ENCODE data around the gene FOCAD. TPM values are rescaled to one million over a fixed set of nuclear protein-coding genes. Genes with fewer than 3 reads are reported as not detected.

Gene FOCAD
- total and polyA plus RNA-seq, 10 of the 15 experiments (the other 5 are each of a cell fraction or from before 2014, with no cell fraction given), result 13.7 to 93.0 (median 41.8) TPM

DNA sequence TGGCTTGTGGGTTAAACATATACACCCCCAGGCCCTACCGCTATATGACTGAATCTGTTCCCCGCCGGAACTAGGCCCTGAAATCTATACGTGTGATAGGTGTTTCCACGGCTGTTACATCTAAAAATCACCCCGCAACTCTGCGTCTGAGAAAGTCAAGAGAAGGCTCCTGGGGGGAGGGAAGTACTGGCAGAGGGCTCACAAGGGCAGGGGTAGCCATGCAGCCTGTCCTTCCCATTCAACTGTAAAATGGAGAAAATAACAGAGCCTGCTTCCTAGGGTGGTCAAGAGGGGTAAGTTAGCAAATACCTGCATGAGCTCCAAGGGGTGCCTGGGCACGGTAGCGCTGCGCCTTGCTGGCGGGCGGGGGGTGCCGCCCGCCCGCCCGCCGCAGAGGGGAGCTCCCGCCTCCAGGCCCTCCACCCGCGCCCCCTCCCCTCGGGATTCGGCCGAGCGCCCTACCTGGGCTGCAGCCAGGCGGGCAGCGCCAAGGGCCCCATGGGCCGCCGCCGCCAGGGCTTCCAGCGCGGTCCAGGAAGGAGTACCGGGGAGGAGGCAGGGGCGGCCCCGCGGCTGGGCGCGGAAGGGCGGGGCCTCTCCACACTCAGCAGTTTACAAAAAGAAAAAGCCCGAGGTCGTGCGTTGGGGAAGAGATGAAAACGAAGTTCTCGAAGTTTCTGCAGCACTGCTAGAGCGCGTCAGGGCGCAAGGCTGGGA, 347.2 kb downstream of the FOCAD start, which contains the start of gene HACD4 (continued):
- TF ChIP-seq, protein P1, sequence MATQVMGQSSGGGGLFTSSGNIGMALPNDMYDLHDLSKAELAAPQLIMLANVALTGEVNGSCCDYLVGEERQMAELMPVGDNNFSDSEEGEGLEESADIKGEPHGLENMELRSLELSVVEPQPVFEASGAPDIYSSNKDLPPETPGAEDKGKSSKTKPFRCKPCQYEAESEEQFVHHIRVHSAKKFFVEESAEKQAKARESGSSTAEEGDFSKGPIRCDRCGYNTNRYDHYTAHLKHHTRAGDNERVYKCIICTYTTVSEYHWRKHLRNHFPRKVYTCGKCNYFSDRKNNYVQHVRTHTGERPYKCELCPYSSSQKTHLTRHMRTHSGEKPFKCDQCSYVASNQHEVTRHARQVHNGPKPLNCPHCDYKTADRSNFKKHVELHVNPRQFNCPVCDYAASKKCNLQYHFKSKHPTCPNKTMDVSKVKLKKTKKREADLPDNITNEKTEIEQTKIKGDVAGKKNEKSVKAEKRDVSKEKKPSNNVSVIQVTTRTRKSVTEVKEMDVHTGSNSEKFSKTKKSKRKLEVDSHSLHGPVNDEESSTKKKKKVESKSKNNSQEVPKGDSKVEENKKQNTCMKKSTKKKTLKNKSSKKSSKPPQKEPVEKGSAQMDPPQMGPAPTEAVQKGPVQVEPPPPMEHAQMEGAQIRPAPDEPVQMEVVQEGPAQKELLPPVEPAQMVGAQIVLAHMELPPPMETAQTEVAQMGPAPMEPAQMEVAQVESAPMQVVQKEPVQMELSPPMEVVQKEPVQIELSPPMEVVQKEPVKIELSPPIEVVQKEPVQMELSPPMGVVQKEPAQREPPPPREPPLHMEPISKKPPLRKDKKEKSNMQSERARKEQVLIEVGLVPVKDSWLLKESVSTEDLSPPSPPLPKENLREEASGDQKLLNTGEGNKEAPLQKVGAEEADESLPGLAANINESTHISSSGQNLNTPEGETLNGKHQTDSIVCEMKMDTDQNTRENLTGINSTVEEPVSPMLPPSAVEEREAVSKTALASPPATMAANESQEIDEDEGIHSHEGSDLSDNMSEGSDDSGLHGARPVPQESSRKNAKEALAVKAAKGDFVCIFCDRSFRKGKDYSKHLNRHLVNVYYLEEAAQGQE (IDR thresholded peaks at IDR 0.05; ENCODE audit: low read depth, low read length), result no peak
- peak in 1 of 2 experiments; percentile 40; a peak in 1 of 3 replicates for TF ChIP-seq EGR1 (IDR thresholded peaks at IDR 0.05; ENCODE audit: borderline replicate concordance in 1 of 2, low read depth in 2 of 2, low read length in 2 of 2)
- TF ChIP-seq SREBF2 (IDR thresholded peaks at IDR 0.05; ENCODE audit: low read length), result no peak
- no peak for TF ChIP-seq ZZZ3 (IDR thresholded peaks at IDR 0.05; ENCODE audit: control insufficient read depth, insufficient read length, low read depth)
- TF ChIP-seq NFXL1 (IDR thresholded peaks at IDR 0.05; ENCODE audit: borderline replicate concordance), result no peak
- peak; percentile 31; the same call in 1 of the 2 replicates for TF ChIP-seq SMAD5 (IDR thresholded peaks at IDR 0.05; ENCODE audit: low read depth)
- peak; percentile 30; the same call in 1 of the 2 replicates for TF ChIP-seq BACH1 (IDR thresholded peaks at IDR 0.05; ENCODE audit: borderline replicate concordance)
- TF ChIP-seq, protein P2, sequence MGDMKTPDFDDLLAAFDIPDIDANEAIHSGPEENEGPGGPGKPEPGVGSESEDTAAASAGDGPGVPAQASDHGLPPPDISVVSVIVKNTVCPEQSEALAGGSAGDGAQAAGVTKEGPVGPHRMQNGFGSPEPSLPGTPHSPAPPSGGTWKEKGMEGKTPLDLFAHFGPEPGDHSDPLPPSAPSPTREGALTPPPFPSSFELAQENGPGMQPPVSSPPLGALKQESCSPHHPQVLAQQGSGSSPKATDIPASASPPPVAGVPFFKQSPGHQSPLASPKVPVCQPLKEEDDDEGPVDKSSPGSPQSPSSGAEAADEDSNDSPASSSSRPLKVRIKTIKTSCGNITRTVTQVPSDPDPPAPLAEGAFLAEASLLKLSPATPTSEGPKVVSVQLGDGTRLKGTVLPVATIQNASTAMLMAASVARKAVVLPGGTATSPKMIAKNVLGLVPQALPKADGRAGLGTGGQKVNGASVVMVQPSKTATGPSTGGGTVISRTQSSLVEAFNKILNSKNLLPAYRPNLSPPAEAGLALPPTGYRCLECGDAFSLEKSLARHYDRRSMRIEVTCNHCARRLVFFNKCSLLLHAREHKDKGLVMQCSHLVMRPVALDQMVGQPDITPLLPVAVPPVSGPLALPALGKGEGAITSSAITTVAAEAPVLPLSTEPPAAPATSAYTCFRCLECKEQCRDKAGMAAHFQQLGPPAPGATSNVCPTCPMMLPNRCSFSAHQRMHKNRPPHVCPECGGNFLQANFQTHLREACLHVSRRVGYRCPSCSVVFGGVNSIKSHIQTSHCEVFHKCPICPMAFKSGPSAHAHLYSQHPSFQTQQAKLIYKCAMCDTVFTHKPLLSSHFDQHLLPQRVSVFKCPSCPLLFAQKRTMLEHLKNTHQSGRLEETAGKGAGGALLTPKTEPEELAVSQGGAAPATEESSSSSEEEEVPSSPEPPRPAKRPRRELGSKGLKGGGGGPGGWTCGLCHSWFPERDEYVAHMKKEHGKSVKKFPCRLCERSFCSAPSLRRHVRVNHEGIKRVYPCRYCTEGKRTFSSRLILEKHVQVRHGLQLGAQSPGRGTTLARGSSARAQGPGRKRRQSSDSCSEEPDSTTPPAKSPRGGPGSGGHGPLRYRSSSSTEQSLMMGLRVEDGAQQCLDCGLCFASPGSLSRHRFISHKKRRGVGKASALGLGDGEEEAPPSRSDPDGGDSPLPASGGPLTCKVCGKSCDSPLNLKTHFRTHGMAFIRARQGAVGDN (IDR thresholded peaks at IDR 0.05), result peak; percentile 61; the same call in 1 of the 2 replicates
- TF ChIP-seq, protein P3, sequence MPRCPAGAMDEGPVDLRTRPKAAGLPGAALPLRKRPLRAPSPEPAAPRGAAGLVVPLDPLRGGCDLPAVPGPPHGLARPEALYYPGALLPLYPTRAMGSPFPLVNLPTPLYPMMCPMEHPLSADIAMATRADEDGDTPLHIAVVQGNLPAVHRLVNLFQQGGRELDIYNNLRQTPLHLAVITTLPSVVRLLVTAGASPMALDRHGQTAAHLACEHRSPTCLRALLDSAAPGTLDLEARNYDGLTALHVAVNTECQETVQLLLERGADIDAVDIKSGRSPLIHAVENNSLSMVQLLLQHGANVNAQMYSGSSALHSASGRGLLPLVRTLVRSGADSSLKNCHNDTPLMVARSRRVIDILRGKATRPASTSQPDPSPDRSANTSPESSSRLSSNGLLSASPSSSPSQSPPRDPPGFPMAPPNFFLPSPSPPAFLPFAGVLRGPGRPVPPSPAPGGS (IDR thresholded peaks at IDR 0.05; ENCODE audit: borderline replicate concordance, insufficient read depth, low read depth, low read length, poor library complexity, severe bottlenecking), result no peak
- TF ChIP-seq SUZ12 (IDR thresholded peaks at IDR 0.05; ENCODE audit: unreplicated experiment), result no peak
- TF ChIP-seq NR2C2 (IDR thresholded peaks at IDR 0.05; ENCODE audit: borderline replicate concordance, control insufficient read depth, insufficient read length, low read depth), result no peak
- TF ChIP-seq, protein P4, sequence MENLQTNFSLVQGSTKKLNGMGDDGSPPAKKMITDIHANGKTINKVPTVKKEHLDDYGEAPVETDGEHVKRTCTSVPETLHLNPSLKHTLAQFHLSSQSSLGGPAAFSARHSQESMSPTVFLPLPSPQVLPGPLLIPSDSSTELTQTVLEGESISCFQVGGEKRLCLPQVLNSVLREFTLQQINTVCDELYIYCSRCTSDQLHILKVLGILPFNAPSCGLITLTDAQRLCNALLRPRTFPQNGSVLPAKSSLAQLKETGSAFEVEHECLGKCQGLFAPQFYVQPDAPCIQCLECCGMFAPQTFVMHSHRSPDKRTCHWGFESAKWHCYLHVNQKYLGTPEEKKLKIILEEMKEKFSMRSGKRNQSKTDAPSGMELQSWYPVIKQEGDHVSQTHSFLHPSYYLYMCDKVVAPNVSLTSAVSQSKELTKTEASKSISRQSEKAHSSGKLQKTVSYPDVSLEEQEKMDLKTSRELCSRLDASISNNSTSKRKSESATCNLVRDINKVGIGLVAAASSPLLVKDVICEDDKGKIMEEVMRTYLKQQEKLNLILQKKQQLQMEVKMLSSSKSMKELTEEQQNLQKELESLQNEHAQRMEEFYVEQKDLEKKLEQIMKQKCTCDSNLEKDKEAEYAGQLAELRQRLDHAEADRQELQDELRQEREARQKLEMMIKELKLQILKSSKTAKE (IDR thresholded peaks at IDR 0.05; ENCODE audit: low read depth, poor library complexity, severe bottlenecking), result no peak
- TF ChIP-seq, protein P5, sequence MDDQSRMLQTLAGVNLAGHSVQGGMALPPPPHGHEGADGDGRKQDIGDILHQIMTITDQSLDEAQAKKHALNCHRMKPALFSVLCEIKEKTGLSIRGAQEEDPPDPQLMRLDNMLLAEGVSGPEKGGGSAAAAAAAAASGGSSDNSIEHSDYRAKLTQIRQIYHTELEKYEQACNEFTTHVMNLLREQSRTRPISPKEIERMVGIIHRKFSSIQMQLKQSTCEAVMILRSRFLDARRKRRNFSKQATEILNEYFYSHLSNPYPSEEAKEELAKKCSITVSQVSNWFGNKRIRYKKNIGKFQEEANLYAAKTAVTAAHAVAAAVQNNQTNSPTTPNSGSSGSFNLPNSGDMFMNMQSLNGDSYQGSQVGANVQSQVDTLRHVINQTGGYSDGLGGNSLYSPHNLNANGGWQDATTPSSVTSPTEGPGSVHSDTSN (IDR thresholded peaks at IDR 0.05; ENCODE audit: insufficient replicate concordance, low read depth, low read length), result no peak
- peak; percentile 46; the same call in 1 of the 2 replicates for TF ChIP-seq TAF1 (IDR thresholded peaks at IDR 0.05; ENCODE audit: borderline replicate concordance, low read depth, low read length)
